ENCODE data around the gene NUPR1.
A peak's percentile ranks its signal among the peaks of the same experiment; 100 is the strongest.

Gene NUPR1

DNA sequence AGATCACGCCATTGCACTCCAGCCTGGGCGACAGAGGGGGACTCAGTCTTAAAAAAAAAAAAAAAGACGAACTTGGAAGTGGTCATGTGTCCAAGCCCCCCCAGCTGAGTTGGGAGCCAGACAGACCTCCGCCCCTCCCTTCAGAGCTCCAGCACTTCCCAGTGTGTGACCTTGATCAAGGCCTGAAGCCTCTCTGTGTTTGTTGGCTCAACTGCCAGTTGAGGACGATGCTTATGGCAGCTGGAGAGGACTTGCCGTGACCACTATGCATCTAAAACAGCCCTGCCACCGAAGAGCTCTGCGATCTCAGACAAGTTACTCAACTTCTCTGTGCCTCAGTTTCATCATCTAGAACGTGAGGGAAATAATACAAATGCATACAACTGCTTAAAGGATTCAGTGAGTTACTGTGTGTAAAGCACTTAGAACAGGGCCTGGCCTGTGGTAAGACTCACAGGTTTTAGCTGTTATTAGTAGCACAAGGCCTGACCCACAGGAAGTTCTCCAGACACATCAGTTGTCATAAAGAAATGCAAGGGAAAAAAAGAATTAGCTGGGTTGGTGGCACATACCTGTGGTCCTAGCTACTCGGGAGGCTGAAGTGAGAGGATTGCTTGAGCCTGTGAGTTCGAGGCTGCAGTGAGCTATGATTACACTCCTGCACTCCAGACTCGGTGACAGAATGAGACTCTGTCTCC is 25.1 kb downstream of the NUPR1 start:
- TF ChIP-seq ZBTB7A (IDR thresholded peaks at IDR 0.05; ENCODE audit: low read depth) (no peak), TAF1 (IDR thresholded peaks at IDR 0.05; ENCODE audit: low read depth) (no peak), EGR1 (IDR thresholded peaks at IDR 0.05) (no peak), TCF12 (IDR thresholded peaks at IDR 0.05; ENCODE audit: low read depth) (no peak), CREB1 (IDR thresholded peaks at IDR 0.05; ENCODE audit: low read depth) (no peak), YY1 (IDR thresholded peaks at IDR 0.05; ENCODE audit: low read depth) (no peak), CEBPB (IDR thresholded peaks at IDR 0.05) (no peak), TEAD4 (IDR thresholded peaks at IDR 0.05) (no peak), NFIC (IDR thresholded peaks at IDR 0.05) (no peak)
- TF ChIP-seq, protein P1, sequence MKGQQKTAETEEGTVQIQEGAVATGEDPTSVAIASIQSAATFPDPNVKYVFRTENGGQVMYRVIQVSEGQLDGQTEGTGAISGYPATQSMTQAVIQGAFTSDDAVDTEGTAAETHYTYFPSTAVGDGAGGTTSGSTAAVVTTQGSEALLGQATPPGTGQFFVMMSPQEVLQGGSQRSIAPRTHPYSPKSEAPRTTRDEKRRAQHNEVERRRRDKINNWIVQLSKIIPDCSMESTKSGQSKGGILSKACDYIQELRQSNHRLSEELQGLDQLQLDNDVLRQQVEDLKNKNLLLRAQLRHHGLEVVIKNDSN (IDR thresholded peaks at IDR 0.05) = no peak
- TF ChIP-seq, protein P2, sequence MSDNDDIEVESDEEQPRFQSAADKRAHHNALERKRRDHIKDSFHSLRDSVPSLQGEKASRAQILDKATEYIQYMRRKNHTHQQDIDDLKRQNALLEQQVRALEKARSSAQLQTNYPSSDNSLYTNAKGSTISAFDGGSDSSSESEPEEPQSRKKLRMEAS (IDR thresholded peaks at IDR 0.05) = no peak

DNA sequence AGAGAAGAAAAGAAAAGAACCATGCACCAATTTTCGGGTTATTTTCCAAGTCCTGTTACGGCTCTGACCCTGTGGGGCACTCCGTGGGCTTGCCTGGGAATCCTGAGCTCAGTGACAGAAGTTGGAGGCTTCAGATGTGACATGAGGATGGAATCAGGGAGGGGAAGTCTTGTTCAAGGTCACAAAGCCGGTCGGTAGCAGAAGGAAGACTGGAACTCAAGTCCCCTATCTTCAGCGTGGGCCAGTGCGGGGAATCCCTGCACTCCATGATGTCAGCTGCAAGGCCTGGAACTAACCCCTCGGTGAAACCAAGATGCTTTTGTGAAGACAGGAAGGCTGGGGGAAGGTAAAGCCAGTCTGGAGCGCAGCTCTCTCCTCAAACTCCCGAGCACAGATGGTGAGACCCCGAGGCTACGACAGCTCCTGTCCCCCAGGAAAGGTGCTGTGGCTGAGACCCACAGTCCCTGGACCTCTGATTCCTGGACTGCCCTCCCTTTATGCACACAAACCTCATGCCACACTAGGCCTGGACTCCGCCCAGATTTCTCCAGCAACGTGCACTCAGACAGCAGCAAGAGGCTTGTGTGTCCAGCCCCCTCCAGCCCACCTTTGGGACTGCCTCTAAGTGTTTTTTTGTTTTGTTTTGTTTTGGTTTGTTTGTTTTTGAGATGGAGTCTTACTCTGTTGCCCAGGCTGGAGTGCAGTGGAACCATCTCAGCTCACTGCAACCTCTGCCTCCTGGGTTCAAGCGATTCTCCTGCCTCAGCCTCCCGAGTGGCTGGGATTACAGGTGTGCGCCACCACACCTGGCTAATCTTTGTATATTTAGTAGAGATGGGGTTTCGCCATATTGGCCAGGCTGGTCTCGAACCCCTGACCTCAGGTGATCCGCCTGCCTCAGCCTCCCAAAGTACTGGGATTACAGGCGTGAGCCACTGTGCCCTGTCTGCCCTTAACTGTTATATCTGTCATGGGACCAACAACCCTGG is 26.7 kb downstream of the NUPR1 start:
- TF ChIP-seq ZBTB7A (IDR thresholded peaks at IDR 0.05; ENCODE audit: low read depth) = no peak
- TF ChIP-seq, protein P3, sequence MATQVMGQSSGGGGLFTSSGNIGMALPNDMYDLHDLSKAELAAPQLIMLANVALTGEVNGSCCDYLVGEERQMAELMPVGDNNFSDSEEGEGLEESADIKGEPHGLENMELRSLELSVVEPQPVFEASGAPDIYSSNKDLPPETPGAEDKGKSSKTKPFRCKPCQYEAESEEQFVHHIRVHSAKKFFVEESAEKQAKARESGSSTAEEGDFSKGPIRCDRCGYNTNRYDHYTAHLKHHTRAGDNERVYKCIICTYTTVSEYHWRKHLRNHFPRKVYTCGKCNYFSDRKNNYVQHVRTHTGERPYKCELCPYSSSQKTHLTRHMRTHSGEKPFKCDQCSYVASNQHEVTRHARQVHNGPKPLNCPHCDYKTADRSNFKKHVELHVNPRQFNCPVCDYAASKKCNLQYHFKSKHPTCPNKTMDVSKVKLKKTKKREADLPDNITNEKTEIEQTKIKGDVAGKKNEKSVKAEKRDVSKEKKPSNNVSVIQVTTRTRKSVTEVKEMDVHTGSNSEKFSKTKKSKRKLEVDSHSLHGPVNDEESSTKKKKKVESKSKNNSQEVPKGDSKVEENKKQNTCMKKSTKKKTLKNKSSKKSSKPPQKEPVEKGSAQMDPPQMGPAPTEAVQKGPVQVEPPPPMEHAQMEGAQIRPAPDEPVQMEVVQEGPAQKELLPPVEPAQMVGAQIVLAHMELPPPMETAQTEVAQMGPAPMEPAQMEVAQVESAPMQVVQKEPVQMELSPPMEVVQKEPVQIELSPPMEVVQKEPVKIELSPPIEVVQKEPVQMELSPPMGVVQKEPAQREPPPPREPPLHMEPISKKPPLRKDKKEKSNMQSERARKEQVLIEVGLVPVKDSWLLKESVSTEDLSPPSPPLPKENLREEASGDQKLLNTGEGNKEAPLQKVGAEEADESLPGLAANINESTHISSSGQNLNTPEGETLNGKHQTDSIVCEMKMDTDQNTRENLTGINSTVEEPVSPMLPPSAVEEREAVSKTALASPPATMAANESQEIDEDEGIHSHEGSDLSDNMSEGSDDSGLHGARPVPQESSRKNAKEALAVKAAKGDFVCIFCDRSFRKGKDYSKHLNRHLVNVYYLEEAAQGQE (IDR thresholded peaks at IDR 0.05; ENCODE audit: low read depth) = no peak
- no peak for TF ChIP-seq RAD21 (IDR thresholded peaks at IDR 0.05; ENCODE audit: low read depth)
- TF ChIP-seq YY1 (IDR thresholded peaks at IDR 0.05; ENCODE audit: low read depth) = no peak
- TF ChIP-seq TEAD4 (IDR thresholded peaks at IDR 0.05) = no peak
- TF ChIP-seq FOXM1 (IDR thresholded peaks at IDR 0.05; ENCODE audit: borderline replicate concordance, low read depth) = no peak
- no peak for TF ChIP-seq TCF12 (IDR thresholded peaks at IDR 0.05; ENCODE audit: low read depth)
- TF ChIP-seq CREB1 (IDR thresholded peaks at IDR 0.05; ENCODE audit: low read depth) = no peak
- no peak for TF ChIP-seq EGR1 (IDR thresholded peaks at IDR 0.05)
- no peak for TF ChIP-seq CEBPB (IDR thresholded peaks at IDR 0.05)
- TF ChIP-seq, protein P2 (IDR thresholded peaks at IDR 0.05) = no peak
- TF ChIP-seq TAF1 (IDR thresholded peaks at IDR 0.05; ENCODE audit: low read depth) = no peak
- no peak for TF ChIP-seq NFIC (IDR thresholded peaks at IDR 0.05)
- no peak for TF ChIP-seq EP300 (IDR thresholded peaks at IDR 0.05; ENCODE audit: borderline replicate concordance)
- TF ChIP-seq, protein P1 (IDR thresholded peaks at IDR 0.05) = no peak

DNA sequence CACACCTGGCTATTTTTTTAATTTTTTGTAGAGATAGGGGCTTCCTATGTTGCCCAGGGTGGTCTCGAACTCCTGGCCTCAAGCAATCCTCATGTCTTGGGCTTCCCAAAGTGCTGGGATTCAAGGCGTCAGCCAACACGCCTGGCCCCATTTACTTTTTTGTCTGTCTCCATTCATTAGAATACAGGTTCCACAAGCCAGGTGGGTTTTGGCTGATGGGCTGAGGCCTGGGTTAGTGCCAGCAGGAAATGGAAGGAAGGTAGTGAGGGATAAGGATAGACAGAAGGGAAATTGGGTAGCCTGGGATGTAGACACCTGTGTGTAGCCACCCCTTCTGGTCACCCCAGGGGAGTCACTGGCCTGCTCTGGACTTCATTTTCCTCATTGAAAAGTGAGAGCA is 27.7 kb downstream of the NUPR1 start:
- TF ChIP-seq NFIC (IDR thresholded peaks at IDR 0.05) (0 out of 2 replicates have a peak, but pooled peaks have one; percentile 30), EGR1 (IDR thresholded peaks at IDR 0.05) (no peak)

DNA sequence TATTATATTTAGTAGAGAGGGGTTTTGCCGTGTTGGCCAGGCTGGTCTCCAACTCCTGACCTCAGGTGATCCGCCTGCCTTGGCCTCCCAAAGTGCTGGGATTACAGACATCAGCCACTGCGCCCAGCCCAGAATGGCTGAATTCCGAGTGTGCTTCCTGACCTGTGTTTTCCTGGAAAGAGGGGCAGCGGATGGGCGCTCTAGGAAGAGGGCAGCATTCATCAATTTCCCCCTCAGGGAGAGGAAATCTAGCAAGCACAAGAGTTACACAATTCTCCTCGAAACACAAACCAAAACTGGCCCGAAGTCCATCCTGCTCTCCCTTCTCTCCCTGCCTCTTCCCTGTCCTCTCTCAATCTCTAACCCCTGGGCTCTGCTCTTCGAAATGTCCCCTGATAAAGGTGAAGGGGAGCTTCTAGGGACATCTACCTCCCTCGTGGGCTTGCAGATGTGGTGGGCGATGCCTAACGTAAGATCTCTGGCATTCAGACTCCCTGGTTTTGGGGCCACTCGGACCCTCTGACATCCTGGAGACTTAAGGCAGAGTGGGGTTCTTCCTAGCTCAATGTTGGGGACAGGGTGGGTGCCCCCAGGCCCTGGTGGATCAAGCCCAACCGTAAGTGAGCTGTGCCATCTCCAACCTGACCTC is 33.2 kb downstream of the NUPR1 start:
- TF ChIP-seq YY1 (IDR thresholded peaks at IDR 0.05; ENCODE audit: low read depth) (no peak), TAF1 (IDR thresholded peaks at IDR 0.05; ENCODE audit: low read depth) (no peak), ZBTB7A (IDR thresholded peaks at IDR 0.05; ENCODE audit: low read depth) (no peak), TCF12 (IDR thresholded peaks at IDR 0.05; ENCODE audit: low read depth) (no peak), CEBPB (IDR thresholded peaks at IDR 0.05) (no peak), NFIC (IDR thresholded peaks at IDR 0.05) (no peak), EGR1 (IDR thresholded peaks at IDR 0.05) (no peak), FOXM1 (IDR thresholded peaks at IDR 0.05; ENCODE audit: borderline replicate concordance, low read depth) (no peak), EP300 (IDR thresholded peaks at IDR 0.05; ENCODE audit: borderline replicate concordance) (no peak), RAD21 (IDR thresholded peaks at IDR 0.05; ENCODE audit: low read depth) (no peak)
- TF ChIP-seq, protein P2 (IDR thresholded peaks at IDR 0.05) = no peak
- TF ChIP-seq, protein P3 (IDR thresholded peaks at IDR 0.05; ENCODE audit: low read depth) = no peak
- TF ChIP-seq, protein P1 (IDR thresholded peaks at IDR 0.05) = no peak
